ENCODE results near the gene LRRC28.

Gene LRRC28

GRCh38 chr15:99416191-99417188 is 165.2 kb downstream of the LRRC28 start:
- DNase-seq (ENCODE audit: low spot score), result no peak

- DNase-seq (ENCODE audit: low spot score), result no peak
Observed at GRCh38 chr15:99421172-99421656, 169.9 kb downstream of the LRRC28 start.

- no peak for DNase-seq (ENCODE audit: low spot score)
Observed at GRCh38 chr15:99421758-99422157, 170.5 kb downstream of the LRRC28 start.

- DNase-seq (ENCODE audit: low spot score), result no peak
Observed at GRCh38 chr15:99423186-99424130, 172.2 kb downstream of the LRRC28 start.

- DNase-seq (ENCODE audit: low spot score), result no peak
Observed at GRCh38 chr15:99424131-99424571, 172.9 kb downstream of the LRRC28 start.

- DNase-seq (ENCODE audit: low spot score), result no peak
Observed at GRCh38 chr15:99424978-99425656, 173.8 kb downstream of the LRRC28 start.

GRCh38 chr15:99425657-99426301 is 174.5 kb downstream of the LRRC28 start:
- no peak for DNase-seq (ENCODE audit: low spot score)

- no peak for DNase-seq (ENCODE audit: low spot score)
Observed at GRCh38 chr15:99426431-99427105, 175.3 kb downstream of the LRRC28 start.

- DNase-seq (ENCODE audit: low spot score), result no peak
Observed at GRCh38 chr15:99427210-99427609, 175.9 kb downstream of the LRRC28 start.

- no peak for DNase-seq (ENCODE audit: low spot score)
Observed at GRCh38 chr15:99427668-99428361, 176.5 kb downstream of the LRRC28 start.

GRCh38 chr15:99429681-99430081 is 178.4 kb downstream of the LRRC28 start:
- DNase-seq (ENCODE audit: low spot score), result no peak

- no peak for DNase-seq (ENCODE audit: low spot score)
Observed at GRCh38 chr15:99430881-99431401, 179.7 kb downstream of the LRRC28 start.

GRCh38 chr15:99431661-99432091 is 180.4 kb downstream of the LRRC28 start:
- no peak for DNase-seq (ENCODE audit: low spot score)

- no peak for DNase-seq (ENCODE audit: low spot score)
Observed at GRCh38 chr15:99432271-99433025, 181.2 kb downstream of the LRRC28 start.

- DNase-seq (ENCODE audit: low spot score), result no peak
Observed at GRCh38 chr15:99433026-99433756, 181.9 kb downstream of the LRRC28 start.

GRCh38 chr15:99433757-99434450 is 182.6 kb downstream of the LRRC28 start:
- no peak for DNase-seq (ENCODE audit: low spot score)

- DNase-seq (ENCODE audit: low spot score), result no peak
Observed at GRCh38 chr15:99434506-99435112, 183.3 kb downstream of the LRRC28 start.

Data from germinal center (tissue), 1 donor.